ENCODE results near the gene PRIMPOL.

DNA sequence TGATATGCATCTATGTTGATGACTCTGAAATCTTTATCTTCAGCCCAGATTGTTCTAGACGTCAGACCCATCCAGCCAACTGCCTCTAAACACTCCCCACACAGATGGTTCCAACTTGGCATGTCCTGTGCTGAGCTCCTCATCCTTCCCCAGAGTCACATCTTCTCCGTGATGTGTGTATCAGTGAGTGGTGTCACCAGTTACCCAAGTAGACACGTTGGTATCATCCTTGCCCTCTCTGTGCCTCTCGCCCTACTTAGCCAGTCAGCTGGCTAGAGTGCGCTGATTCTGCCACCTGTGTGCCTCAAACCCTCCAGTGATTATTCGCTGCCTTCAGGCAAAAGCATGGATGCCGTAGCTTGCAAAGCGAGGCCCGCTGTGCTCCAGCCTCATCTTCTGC lies 18.6 kb downstream of the PRIMPOL start:
- TF ChIP-seq, protein P1, sequence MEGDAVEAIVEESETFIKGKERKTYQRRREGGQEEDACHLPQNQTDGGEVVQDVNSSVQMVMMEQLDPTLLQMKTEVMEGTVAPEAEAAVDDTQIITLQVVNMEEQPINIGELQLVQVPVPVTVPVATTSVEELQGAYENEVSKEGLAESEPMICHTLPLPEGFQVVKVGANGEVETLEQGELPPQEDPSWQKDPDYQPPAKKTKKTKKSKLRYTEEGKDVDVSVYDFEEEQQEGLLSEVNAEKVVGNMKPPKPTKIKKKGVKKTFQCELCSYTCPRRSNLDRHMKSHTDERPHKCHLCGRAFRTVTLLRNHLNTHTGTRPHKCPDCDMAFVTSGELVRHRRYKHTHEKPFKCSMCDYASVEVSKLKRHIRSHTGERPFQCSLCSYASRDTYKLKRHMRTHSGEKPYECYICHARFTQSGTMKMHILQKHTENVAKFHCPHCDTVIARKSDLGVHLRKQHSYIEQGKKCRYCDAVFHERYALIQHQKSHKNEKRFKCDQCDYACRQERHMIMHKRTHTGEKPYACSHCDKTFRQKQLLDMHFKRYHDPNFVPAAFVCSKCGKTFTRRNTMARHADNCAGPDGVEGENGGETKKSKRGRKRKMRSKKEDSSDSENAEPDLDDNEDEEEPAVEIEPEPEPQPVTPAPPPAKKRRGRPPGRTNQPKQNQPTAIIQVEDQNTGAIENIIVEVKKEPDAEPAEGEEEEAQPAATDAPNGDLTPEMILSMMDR (IDR thresholded peaks at IDR 0.05), result no peak
- TF ChIP-seq POLR2A (IDR thresholded peaks at IDR 0.05), result no peak
